ENCODE data around the gene HS3ST5.

GRCh38 chr6:114170958-114171387, 171.8 kb downstream of the HS3ST5 start:
- TF ChIP-seq, protein P1, sequence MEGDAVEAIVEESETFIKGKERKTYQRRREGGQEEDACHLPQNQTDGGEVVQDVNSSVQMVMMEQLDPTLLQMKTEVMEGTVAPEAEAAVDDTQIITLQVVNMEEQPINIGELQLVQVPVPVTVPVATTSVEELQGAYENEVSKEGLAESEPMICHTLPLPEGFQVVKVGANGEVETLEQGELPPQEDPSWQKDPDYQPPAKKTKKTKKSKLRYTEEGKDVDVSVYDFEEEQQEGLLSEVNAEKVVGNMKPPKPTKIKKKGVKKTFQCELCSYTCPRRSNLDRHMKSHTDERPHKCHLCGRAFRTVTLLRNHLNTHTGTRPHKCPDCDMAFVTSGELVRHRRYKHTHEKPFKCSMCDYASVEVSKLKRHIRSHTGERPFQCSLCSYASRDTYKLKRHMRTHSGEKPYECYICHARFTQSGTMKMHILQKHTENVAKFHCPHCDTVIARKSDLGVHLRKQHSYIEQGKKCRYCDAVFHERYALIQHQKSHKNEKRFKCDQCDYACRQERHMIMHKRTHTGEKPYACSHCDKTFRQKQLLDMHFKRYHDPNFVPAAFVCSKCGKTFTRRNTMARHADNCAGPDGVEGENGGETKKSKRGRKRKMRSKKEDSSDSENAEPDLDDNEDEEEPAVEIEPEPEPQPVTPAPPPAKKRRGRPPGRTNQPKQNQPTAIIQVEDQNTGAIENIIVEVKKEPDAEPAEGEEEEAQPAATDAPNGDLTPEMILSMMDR (IDR thresholded peaks at IDR 0.05), result no peak
- TF ChIP-seq POLR2A (IDR thresholded peaks at IDR 0.05), result no peak

Measured in thyroid gland (tissue), 4 donors.